Cortex of kidney (tissue), 1 donor: ENCODE measurements around the gene ATR.
A peak's percentile ranks its signal among the peaks of the same experiment; 100 is the strongest.
"Not testable (repeated sequence)": the region's sequence is repeated elsewhere in the genome, so short reads cannot be mapped to it uniquely, and the experiment has no call there.

ENCODE experiments used
- DNase-seq: peaks from one replicate; lab custom pipeline; 2025; lab: John Stamatoyannopoulos, UW

ATR gene

GRCh38 chr3:142447852-142448823 is 130.4 kb downstream of the ATR start, which contains the start of gene XRN1:
XRN1 (minus strand) TSS chr3:142448037; CDS start chr3:142447944, 93 bp downstream.
- peak; percentile 60 for DNase-seq

GRCh38 chr3:142447301-142447851 is 131.2 kb downstream of the ATR start:
- DNase-seq: no peak

GRCh38 chr3:142445816-142446254 is 132.7 kb downstream of the ATR start:
- no peak for DNase-seq

- DNase-seq: no peak
These were observed 134.2 kb downstream of the ATR start for GRCh38 chr3:142444343-142444742.

- DNase-seq: not testable (repeated sequence)
These were observed 135.5 kb downstream of the ATR start for GRCh38 chr3:142443060-142443459.

GRCh38 chr3:142439499-142440220 is 138.9 kb downstream of the ATR start:
- not testable (repeated sequence) for DNase-seq

- DNase-seq: not testable (repeated sequence)
These were observed 140.4 kb downstream of the ATR start for GRCh38 chr3:142438096-142438495.

GRCh38 chr3:142436951-142437585 is 141.5 kb downstream of the ATR start:
- no peak for DNase-seq

GRCh38 chr3:142434503-142434902 is 144.0 kb downstream of the ATR start:
- no peak for DNase-seq

GRCh38 chr3:142433110-142433509 is 145.4 kb downstream of the ATR start:
- no peak for DNase-seq

- no peak for DNase-seq
These were observed 149.0 kb downstream of the ATR start for GRCh38 chr3:142429582-142429981.

- no peak for DNase-seq
These were observed 153.8 kb downstream of the ATR start for GRCh38 chr3:142424754-142425153.

GRCh38 chr3:142418926-142419592 is 159.5 kb downstream of the ATR start:
- no peak for DNase-seq

GRCh38 chr3:142417302-142417701 is 161.2 kb downstream of the ATR start:
- DNase-seq: no peak

GRCh38 chr3:142400537-142400936 is 178.0 kb downstream of the ATR start:
- DNase-seq: not testable (repeated sequence)
